ENCODE measurements around the gene KCNK7. TPM values are rescaled to one million over a fixed set of nuclear protein-coding genes. Genes with fewer than 3 reads are reported as not detected.

Gene KCNK7
- total RNA-seq, 2 donors from 2014 or later: 0.66 to 1.0 TPM

DNA sequence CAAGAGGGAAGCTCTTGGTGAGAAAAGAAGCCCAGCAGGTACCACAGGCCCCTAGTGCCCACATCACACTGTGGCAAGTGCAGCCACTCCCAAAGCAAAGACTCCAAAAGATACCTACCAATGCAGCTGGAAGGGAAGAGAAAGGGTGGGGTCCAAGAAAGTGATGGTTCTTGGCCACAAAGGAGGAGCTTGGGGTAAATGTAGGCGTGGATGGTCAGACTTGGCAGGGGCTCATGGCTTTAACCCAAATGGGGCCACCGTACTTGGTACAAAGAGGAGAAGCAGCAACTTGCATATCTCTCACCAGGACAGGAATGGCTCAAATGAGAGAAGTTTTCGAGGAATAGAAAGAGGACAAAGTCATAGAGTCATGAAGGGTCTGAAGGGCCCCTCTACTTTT, 13.6 kb upstream of the KCNK7 start:
- Histone ChIP-seq H3K27me3 (no peaks in the 10 kb centered on the region), H3K36me3 (replicated peaks in 1 of 2; ENCODE audit: insufficient read depth in 1 of 2, low read depth in 2 of 2) (peaks cover 15 to 18% of the 10 kb centered on the region in 2 donors), H3K4me1 (peaks cover 39% of the 10 kb centered on the region), H3K9me3 (no peaks in the 10 kb centered on the region), H3K4me3 (no peak overlapping the region), H3K27ac (no peak overlapping the region)
- DNase-seq: no peak
- ATAC-seq: no peak
- 65 to 68% methylated on average over 3 of the region's 3 CpGs for WGBS, 2 donors
- intact Hi-C loops (cut with DNase I): no loop called here
- TF ChIP-seq CTCF (IDR thresholded peaks at IDR 0.05) (no peak), POLR2A (IDR thresholded peaks at IDR 0.05) (no peak)

GRCh38 chr11:65607614-65608426, 12.2 kb upstream of the KCNK7 start:
- no peak for TF ChIP-seq POLR2A (IDR thresholded peaks at IDR 0.05)
- TF ChIP-seq CTCF (IDR thresholded peaks at IDR 0.05): no peak
- no peak overlapping the region for H3K4me3 ChIP-seq
- intact Hi-C loops (cut with DNase I): no loop called here
- 86 to 94% methylated on average over 34 to 37 of the region's 37 CpGs for WGBS, 2 donors
- peaks cover 18 to 19% of the 10 kb centered on the region in 2 donors for H3K36me3 ChIP-seq (replicated peaks in 1 of 2; ENCODE audit: insufficient read depth in 1 of 2, low read depth in 2 of 2)
- H3K9me3 ChIP-seq: no peaks in the 10 kb centered on the region
- H3K4me1 ChIP-seq: peaks cover 33% of the 10 kb centered on the region
- peak overlapping the region in 1 of 4 donors; percentile 49 for H3K27ac ChIP-seq
- DNase-seq: no peak
- no peaks in the 10 kb centered on the region for H3K27me3 ChIP-seq
- no peak for ATAC-seq

DNA sequence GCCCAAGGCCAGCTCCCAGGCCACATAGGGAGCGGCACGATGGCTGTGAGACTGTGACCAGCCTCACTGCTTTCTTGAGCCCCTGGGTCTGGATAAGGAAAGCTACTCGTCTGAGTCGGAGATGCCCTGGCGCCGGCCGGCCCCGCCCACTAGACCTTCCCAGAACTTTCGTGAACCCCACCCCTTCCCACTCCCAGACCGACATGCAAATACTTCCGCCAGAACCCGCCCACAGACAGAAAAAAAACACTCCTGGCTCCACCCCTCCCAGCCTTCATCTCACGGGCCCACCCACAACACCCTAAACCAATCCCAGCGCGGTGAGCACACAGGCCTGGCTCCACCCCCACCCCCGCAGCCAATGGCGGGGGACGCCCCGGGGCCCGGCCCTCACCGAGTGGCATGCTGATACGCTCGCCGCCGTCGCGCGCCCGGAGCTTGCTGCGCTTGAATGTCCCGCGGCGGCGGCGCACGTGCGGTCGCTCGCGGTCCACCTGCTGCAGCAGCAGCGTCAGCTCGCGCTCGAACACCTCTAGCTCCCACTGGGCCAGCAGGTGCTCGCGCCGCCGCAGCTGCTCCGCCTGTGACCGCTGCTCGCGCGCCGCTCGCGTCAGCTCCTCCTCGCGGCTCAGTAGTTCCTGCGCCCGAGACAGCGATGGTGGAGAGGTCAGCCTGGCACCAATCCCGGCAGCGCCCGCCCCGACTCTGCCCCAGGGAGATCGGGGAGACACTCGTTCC, 11.4 kb upstream of the KCNK7 start:
- DNase-seq: peak; percentile 50 to 82 (median 74)
- Histone ChIP-seq H3K27me3 (no peaks in the 10 kb centered on the region), H3K9me3 (no peaks in the 10 kb centered on the region), H3K4me1 (peaks cover 25% of the 10 kb centered on the region), H3K36me3 (replicated peaks in 1 of 2; ENCODE audit: insufficient read depth in 1 of 2, low read depth in 2 of 2) (peaks cover 18 to 19% of the 10 kb centered on the region in 2 donors), H3K4me3 (no peak overlapping the region), H3K27ac (peak overlapping the region in 1 of 4 donors; percentile 49)
- ATAC-seq: peak; percentile 75
- TF ChIP-seq CTCF (IDR thresholded peaks at IDR 0.05): no peak
- TF ChIP-seq POLR2A (IDR thresholded peaks at IDR 0.05): peak in 1 of 3 donors; percentile 11
- intact Hi-C loops (cut with DNase I): no loop called here
- WGBS, 2 donors: 67 to 82% methylated on average over 35 to 36 of the region's 67 CpGs

DNA sequence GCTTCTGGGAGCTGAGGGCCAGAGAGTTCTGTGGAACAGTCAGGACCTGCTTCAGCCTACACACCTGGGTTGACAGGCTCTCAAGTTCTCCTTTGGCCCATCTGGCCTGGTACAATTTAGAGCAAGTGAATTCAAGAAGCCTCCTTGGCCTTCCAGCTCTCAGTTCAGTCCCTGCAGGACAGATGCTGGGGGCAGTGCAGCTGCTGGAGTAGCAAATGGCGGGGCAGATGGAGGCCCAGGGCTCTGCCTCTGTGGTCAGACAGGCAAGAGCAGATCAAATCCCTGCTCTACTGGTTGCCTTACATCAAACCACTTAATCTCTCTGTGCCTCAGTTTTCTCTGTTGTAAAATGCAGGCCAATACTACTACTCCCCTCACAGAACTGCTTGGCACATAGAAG, 8.7 kb upstream of the KCNK7 start:
- Histone ChIP-seq H3K4me3 (no peak overlapping the region), H3K27me3 (no peaks in the 10 kb centered on the region), H3K4me1 (no peaks in the 10 kb centered on the region), H3K9me3 (no peaks in the 10 kb centered on the region), H3K27ac (no peak overlapping the region), H3K36me3 (replicated peaks in 1 of 2; ENCODE audit: insufficient read depth in 1 of 2, low read depth in 2 of 2) (peaks cover 18 to 19% of the 10 kb centered on the region in 2 donors)
- ATAC-seq (no peak), DNase-seq (no peak)
- TF ChIP-seq POLR2A (IDR thresholded peaks at IDR 0.05) (no peak), CTCF (IDR thresholded peaks at IDR 0.05) (no peak)
- WGBS, 2 donors: 100% methylated on average over 1 of the region's 1 CpG
- intact Hi-C loops (cut with DNase I): no loop called here

Measured in body of pancreas (tissue), 4 donors.